HepG2 (cell line): ENCODE results near the gene POU5F1. TPM values are rescaled to one million over a fixed set of nuclear protein-coding genes. Genes with fewer than 3 reads are reported as not detected.

Experiments used
- ATAC-seq: fragments of 200-7000 bp; cut with Tn5 transposase; 3 replicates; pipeline ENCODE4 v1.9.1; 2020; ENCODE audit warnings: mild to moderate bottlenecking, moderate library complexity
- BruUV-seq: library from RNA; stranded (reverse); fragments of 400-500 nt; replicated peaks from 2 replicates; lab custom pipeline; 2021; lab: Mats Ljungman, UMichigan
- CTCF ChIA-PET: fragments of 300-600 bp; formaldehyde crosslinking; extraction: SDS; loops from one replicate; lab custom pipeline; 2021; ENCODE audit warnings: low total read pairs, inconsistent platforms, low intra/inter-chr PET ratio; lab: Yijun Ruan, JAX
- POLR2A ChIA-PET: fragments of 350-600 bp; sonication (Branson Sonifier 250); formaldehyde crosslinking; loops from one replicate; lab custom pipeline; 2020; ENCODE audit warnings: antibody characterized with exemption, inconsistent platforms; lab: Yijun Ruan, JAX
- DNase-seq: peaks from one replicate; pipeline ENCODE4 v3.0.0-alpha.2; 2015; ENCODE audit warnings: low spot score
- FAIRE-seq: peaks from 3 replicates; lab custom pipeline; 2011; peaks lifted over from hg19 to GRCh38; lab: Jason Lieb, UNC
- H2AFZ ChIP-seq: one replicate; pipeline ENCODE4 v1.6.1; 2011; ENCODE audit warnings: low read length, inconsistent platforms
- H3K27ac ChIP-seq: fragments of 300-600 bp; 3 replicates; pipeline ENCODE4 v1.8.0; 2011; ENCODE audit warnings: mixed run types, mild to moderate bottlenecking, mixed read lengths, low read length, inconsistent platforms; ENCODE audit not compliant: insufficient read depth; ENCODE audit errors: extremely low read length
- H3K27me3 ChIP-seq, 2 experiments: fragments of 200-600 bp in 1 of 2; 2 replicates in 1 of 2; 3 replicates in 1 of 2; pipeline versions ENCODE4 v1.6.0 to v1.8.0; 2011; ENCODE audit warnings: low read length in 2 of 2, mild to moderate bottlenecking in 2 of 2, moderate library complexity in 2 of 2, inconsistent platforms in 1 of 2; ENCODE audit not compliant: insufficient read depth in 2 of 2, control insufficient read depth in 1 of 2
- H3K36me3 ChIP-seq, 2 experiments: fragments of 200-600 bp in 1 of 2; replicated peaks in 1 of 2; 2 replicates in 1 of 2; 3 replicates in 1 of 2; pipeline versions ENCODE4 v1.5.1 to v1.8.0; 2011; ENCODE audit warnings: low read length in 2 of 2, inconsistent platforms in 1 of 2; ENCODE audit not compliant: insufficient read depth in 2 of 2, control insufficient read depth in 1 of 2
- H3K4me1 ChIP-seq: 2 replicates; pipeline ENCODE4 v1.5.1; 2012; ENCODE audit warnings: low read length, inconsistent platforms; ENCODE audit not compliant: insufficient read depth
- H3K4me2 ChIP-seq: 2 replicates; pipeline ENCODE4 v1.6.0; 2011; ENCODE audit warnings: low read depth, low read length, inconsistent platforms
- H3K4me3 ChIP-seq, 3 experiments: fragments of 200-600 bp in 1 of 3; sonication (generic), shearing (Covaris generic) in 1 of 3; replicated peaks in 1 of 3; 2 replicates each; pipeline ENCODE4 v1.5.1; 2011 to 2016; ENCODE audit warnings: low read length in 3 of 3, inconsistent platforms in 2 of 3, low read depth in 2 of 3, mild to moderate bottlenecking in 2 of 3, control low read depth in 1 of 3, mixed read lengths in 1 of 3; ENCODE audit not compliant: insufficient read depth in 1 of 3
- H3K79me2 ChIP-seq: one replicate; pipeline ENCODE4 v1.6.1; 2011; ENCODE audit warnings: low read length, inconsistent platforms; ENCODE audit not compliant: insufficient read depth
- H3K9ac ChIP-seq: 2 replicates; pipeline ENCODE4 v1.6.0; 2011; ENCODE audit warnings: mild to moderate bottlenecking, low read depth, low read length, inconsistent platforms; ENCODE audit not compliant: insufficient read depth
- H3K9me3 ChIP-seq: 2 replicates; pipeline ENCODE4 v1.5.1; 2012; ENCODE audit warnings: mild to moderate bottlenecking, low read length
- H4K20me1 ChIP-seq: 2 replicates; pipeline ENCODE4 v1.6.0; 2011; ENCODE audit warnings: inconsistent platforms, mild to moderate bottlenecking, low read length, moderate library complexity; ENCODE audit not compliant: insufficient read depth
- HMG20A ChIP-seq: IDR thresholded peaks from 2 replicates; pipeline ENCODE4 v1.6.1; 2016; ENCODE audit warnings: borderline replicate concordance
- HNRNPUL1 ChIP-seq: fragments of 200-400 bp; formaldehyde crosslinking; IDR thresholded peaks from 2 replicates; pipeline ENCODE4 v1.6.1; 2017; ENCODE audit warnings: low read depth, mild to moderate bottlenecking, low read length, moderate library complexity
- RFX1 ChIP-seq: fragments of 450-650 bp; IDR thresholded peaks from 2 replicates; pipeline ENCODE4 v1.6.1; 2017
- TMF1 ChIP-seq: sonication (generic); formaldehyde crosslinking; IDR thresholded peaks from 2 replicates; pipeline ENCODE4 v1.8.1; 2022; ENCODE audit warnings: low read depth, missing genetic modification reagents
- ZKSCAN1 ChIP-seq: fragments of 150-350 bp; IDR thresholded peaks from 2 replicates; pipeline ENCODE4 v1.6.1; 2014; ENCODE audit warnings: low read length
- ZNF562 ChIP-seq: sonication (generic); formaldehyde crosslinking; IDR thresholded peaks from 2 replicates; pipeline ENCODE4 v1.8.0; 2022; ENCODE audit warnings: missing genetic modification reagents, borderline replicate concordance
- ZNF572 ChIP-seq: sonication (generic); formaldehyde crosslinking; IDR thresholded peaks from 2 replicates; pipeline ENCODE4 v1.5.1; 2020; ENCODE audit warnings: mild to moderate bottlenecking, missing genetic modification reagents
- WGBS: methylation state at CpG from one replicate; pipeline ENCODE4 v1.1.6; 2017; ENCODE audit warnings: low lambda C conversion rate; 5-methylcytosine and 5-hydroxymethylcytosine counted together
- in situ Hi-C: cut with HindIII; loops from 2 replicates; pipeline ENCODE4 v1.10.0; 2017; ENCODE audit warnings: low pct_unique_long_range_greater_than_20kb; ENCODE audit not compliant: extremely low pct_ligation_motif_present
- intact Hi-C: fragments of 100-400 bp; cut with micrococcal nuclease; formaldehyde crosslinking; loops from one replicate; pipeline ENCODE4 v1.10.0; 2022; ENCODE audit not compliant: unreplicated experiment
- polyA plus RNA-seq, 8 experiments: library from polyadenylated mRNA; depleted of rRNA in 3 of 8; stranded (reverse) in 7 of 8; unstranded in 1 of 8; fragments of >200 nt; fragmentation: Illumina TruSeq in 4 of 8; extraction: Trizol in 4 of 8; gene quantifications; 2 replicates each; pipeline versions ENCODE4 v1.2.1 to v1.2.3, GENCODE V29; 2011 to 2016; ENCODE audit warnings: low read depth in 4 of 8, missing spikeins in 1 of 8, mixed read lengths in 1 of 8; ENCODE audit not compliant: insufficient read depth in 1 of 8
- total RNA-seq, 5 experiments: library from RNA; depleted of rRNA; stranded (reverse); fragments of >200 nt; fragmentation: Illumina TruSeq; extraction: Trizol; gene quantifications; 2 replicates each; pipeline ENCODE4 v1.2.3, GENCODE V29; 2016; ENCODE audit warnings: low read depth in 1 of 5
- TF ChIP-seq, protein P1 (sequence below): sonication (generic); formaldehyde crosslinking; IDR thresholded peaks from 2 replicates; pipeline ENCODE4 v1.8.0; 2022; ENCODE audit warnings: mild to moderate bottlenecking, missing genetic modification reagents, moderate library complexity

The POU5F1 gene
- total and polyA plus RNA-seq, 2 of the 13 experiments (the other 11 are each of a cell fraction or from before 2014, with no cell fraction given) = 2.5 to 7.2 TPM

DNA sequence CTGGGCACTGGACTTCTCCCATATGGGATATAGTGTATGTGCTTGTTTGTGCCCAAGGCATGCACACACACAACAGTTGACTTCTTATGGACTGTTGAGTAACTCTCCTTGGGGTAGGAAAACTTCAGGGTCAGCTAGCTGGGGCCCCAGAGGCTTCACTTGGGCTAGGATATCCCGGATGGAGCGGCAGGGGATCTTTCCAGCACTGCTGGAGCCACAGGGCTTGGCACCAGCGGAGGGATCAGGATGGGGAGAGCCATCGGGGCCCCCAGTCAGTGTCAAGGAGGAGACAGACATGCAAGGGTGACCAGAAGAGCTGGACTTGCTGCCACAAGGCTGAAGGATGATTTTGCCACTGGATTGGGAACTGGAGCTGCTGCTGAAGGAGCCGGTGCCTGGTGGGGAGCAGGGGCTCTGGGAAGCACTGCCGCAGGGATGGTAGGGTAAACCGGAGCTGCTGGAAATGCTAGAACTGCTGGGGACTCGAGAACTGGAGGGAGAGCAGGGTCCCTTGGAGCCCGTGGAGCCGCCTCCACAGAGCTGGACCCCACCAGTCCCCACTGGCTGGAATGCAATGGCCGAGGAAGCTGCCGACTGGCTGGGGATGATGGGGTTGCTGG lies 54.4 kb downstream of the POU5F1 start:
- POLR2A ChIA-PET = no interaction called here
- no peak overlapping the region for H3K9ac ChIP-seq

More for the DNA sequence above, 54.4 kb downstream of the POU5F1 start:
- Histone ChIP-seq H3K9me3 (no peaks in the 10 kb centered on the region), H3K4me3 (no peak overlapping the region), H4K20me1 (no peaks in the 10 kb centered on the region), H3K36me3 (no peaks in the 10 kb centered on the region), H3K79me2 (no peaks in the 10 kb centered on the region), H3K4me1 (peaks cover 1% of the 10 kb centered on the region; the same call in 1 of the 2 replicates), H3K4me2 (no peak overlapping the region), H3K27me3 (peaks cover 6 to 75% of the 10 kb centered on the region in 2 experiments; a peak in 4 of 5 replicates), H2AFZ (no peak overlapping the region), H3K27ac (no peak overlapping the region)
- DNase-seq (no peak), FAIRE-seq (no peak), ATAC-seq (no peak)
- intact Hi-C loops = no loop called here
- CTCF ChIA-PET = no interaction called here
- TF ChIP-seq ZKSCAN1 (no peak), HNRNPUL1 (no peak), TMF1 (CRISPR knock-in tag) (no peak), ZNF562 (no peak), ZNF572 (CRISPR knock-in tag) (no peak), HMG20A (CRISPR knock-in tag) (no peak), RFX1 (no peak)
- TF ChIP-seq, protein P1, sequence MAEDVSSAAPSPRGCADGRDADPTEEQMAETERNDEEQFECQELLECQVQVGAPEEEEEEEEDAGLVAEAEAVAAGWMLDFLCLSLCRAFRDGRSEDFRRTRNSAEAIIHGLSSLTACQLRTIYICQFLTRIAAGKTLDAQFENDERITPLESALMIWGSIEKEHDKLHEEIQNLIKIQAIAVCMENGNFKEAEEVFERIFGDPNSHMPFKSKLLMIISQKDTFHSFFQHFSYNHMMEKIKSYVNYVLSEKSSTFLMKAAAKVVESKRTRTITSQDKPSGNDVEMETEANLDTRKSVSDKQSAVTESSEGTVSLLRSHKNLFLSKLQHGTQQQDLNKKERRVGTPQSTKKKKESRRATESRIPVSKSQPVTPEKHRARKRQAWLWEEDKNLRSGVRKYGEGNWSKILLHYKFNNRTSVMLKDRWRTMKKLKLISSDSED (CRISPR knock-in tag) = no peak
- BruUV-seq = no TSS peak
- WGBS = 31% methylated on average over 11 of the region's 12 CpGs
- in situ Hi-C loops = no loop called here
